ENCODE results near the gene SLC1A3. TPM values are rescaled to one million over a fixed set of nuclear protein-coding genes. Genes with fewer than 3 reads are reported as not detected.

SLC1A3 gene
- total RNA-seq, 4 donors from 2014 or later, result 11.3 to 26.5 (median 21.2) TPM

- TF ChIP-seq POLR2A (IDR thresholded peaks at IDR 0.05; ENCODE audit: low read depth) (no peak), POLR2AphosphoS5 (IDR thresholded peaks at IDR 0.05) (no peak), EP300 (IDR thresholded peaks at IDR 0.05) (no peak)
- TF ChIP-seq, protein P1, sequence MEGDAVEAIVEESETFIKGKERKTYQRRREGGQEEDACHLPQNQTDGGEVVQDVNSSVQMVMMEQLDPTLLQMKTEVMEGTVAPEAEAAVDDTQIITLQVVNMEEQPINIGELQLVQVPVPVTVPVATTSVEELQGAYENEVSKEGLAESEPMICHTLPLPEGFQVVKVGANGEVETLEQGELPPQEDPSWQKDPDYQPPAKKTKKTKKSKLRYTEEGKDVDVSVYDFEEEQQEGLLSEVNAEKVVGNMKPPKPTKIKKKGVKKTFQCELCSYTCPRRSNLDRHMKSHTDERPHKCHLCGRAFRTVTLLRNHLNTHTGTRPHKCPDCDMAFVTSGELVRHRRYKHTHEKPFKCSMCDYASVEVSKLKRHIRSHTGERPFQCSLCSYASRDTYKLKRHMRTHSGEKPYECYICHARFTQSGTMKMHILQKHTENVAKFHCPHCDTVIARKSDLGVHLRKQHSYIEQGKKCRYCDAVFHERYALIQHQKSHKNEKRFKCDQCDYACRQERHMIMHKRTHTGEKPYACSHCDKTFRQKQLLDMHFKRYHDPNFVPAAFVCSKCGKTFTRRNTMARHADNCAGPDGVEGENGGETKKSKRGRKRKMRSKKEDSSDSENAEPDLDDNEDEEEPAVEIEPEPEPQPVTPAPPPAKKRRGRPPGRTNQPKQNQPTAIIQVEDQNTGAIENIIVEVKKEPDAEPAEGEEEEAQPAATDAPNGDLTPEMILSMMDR (IDR thresholded peaks at IDR 0.05), result no peak
- intact Hi-C loops (cut with DNase I), result no loop called here
- no peak overlapping the region for H3K27ac ChIP-seq (replicated peaks in 1 of 4)
These were observed 126.8 kb downstream of the SLC1A3 start for GRCh38 chr5:36733183-36733582.

GRCh38 chr5:36734422-36734821 is 128.0 kb downstream of the SLC1A3 start:
- Histone ChIP-seq H3K9me3 (no peaks in the 10 kb centered on the region), H3K27ac (replicated peaks in 1 of 4) (no peak overlapping the region), H3K36me3 (no peaks in the 10 kb centered on the region), H3K4me1 (no peaks in the 10 kb centered on the region), H3K27me3 (peaks cover 0 to 5% (median 0%) of the 10 kb centered on the region in 4 donors), H3K4me3 (no peak overlapping the region)
- intact Hi-C loops (cut with DNase I), result no loop called here
- DNase-seq (ENCODE audit: extremely low spot score), result no peak
- TF ChIP-seq POLR2A (IDR thresholded peaks at IDR 0.05; ENCODE audit: low read depth) (no peak), POLR2AphosphoS5 (IDR thresholded peaks at IDR 0.05) (no peak), EP300 (IDR thresholded peaks at IDR 0.05) (no peak)
- TF ChIP-seq, protein P1 (IDR thresholded peaks at IDR 0.05), result no peak
- 26% methylated on average over 4 of the region's 4 CpGs for WGBS

More at GRCh38 chr5:36733183-36733582, 126.8 kb downstream of the SLC1A3 start:
- Histone ChIP-seq H3K36me3 (no peaks in the 10 kb centered on the region), H3K27me3 (peaks cover 0 to 5% (median 0%) of the 10 kb centered on the region in 4 donors), H3K4me1 (peaks cover 0 to 4% (median 0%) of the 10 kb centered on the region in 4 donors), H3K4me3 (no peak overlapping the region), H3K9me3 (no peaks in the 10 kb centered on the region)
- DNase-seq (ENCODE audit: extremely low spot score), result no peak
- 78% methylated on average over 2 of the region's 5 CpGs for WGBS

GRCh38 chr5:36735891-36736290 is 129.5 kb downstream of the SLC1A3 start:
- DNase-seq (ENCODE audit: extremely low spot score), result no peak
- intact Hi-C loops (cut with DNase I), result no loop called here
- peaks cover 0 to 9% (median 4%) of the 10 kb centered on the region in 4 donors for H3K4me1 ChIP-seq
- H3K36me3 ChIP-seq, result no peaks in the 10 kb centered on the region
- no peak for TF ChIP-seq EP300 (IDR thresholded peaks at IDR 0.05)
- TF ChIP-seq, protein P1 (IDR thresholded peaks at IDR 0.05), result no peak
- no peak for TF ChIP-seq POLR2AphosphoS5 (IDR thresholded peaks at IDR 0.05)
- no peak for TF ChIP-seq POLR2A (IDR thresholded peaks at IDR 0.05; ENCODE audit: low read depth)
- no peak overlapping the region for H3K27ac ChIP-seq (replicated peaks in 1 of 4)
- H3K4me3 ChIP-seq, result no peak overlapping the region
- no peaks in the 10 kb centered on the region for H3K9me3 ChIP-seq
- peaks cover 0 to 5% (median 0%) of the 10 kb centered on the region in 4 donors for H3K27me3 ChIP-seq

Small RNAs within 50 kb of the gene (small RNA-seq; reads per million reads assigned to genes)
- gene AC010631.1, result 0 reads per million in 3 donors
